NT2/D1 (cell line): ENCODE results near the gene MMP7.

Source experiments
- DNase-seq: peaks from one replicate; pipeline ENCODE4 v3.0.0-alpha.2; 2011; ENCODE audit warnings: low read depth, low spot score
- H3K27me3 ChIP-seq: 2 replicates; pipeline ENCODE4 v1.6.0; 2011; ENCODE audit warnings: mild to moderate bottlenecking; ENCODE audit not compliant: insufficient read length, insufficient read depth
- H3K36me3 ChIP-seq: 2 replicates; pipeline ENCODE4 v1.6.1; 2011; ENCODE audit warnings: mild to moderate bottlenecking, low read length, mixed read lengths; ENCODE audit not compliant: insufficient read depth, insufficient read length
- H3K4me1 ChIP-seq: 2 replicates; pipeline ENCODE4 v1.5.1; 2011; ENCODE audit not compliant: insufficient read depth, insufficient read length
- H3K4me3 ChIP-seq: 2 replicates; pipeline ENCODE4 v1.5.1; 2011; ENCODE audit warnings: low read depth; ENCODE audit not compliant: insufficient read length
- H3K9ac ChIP-seq: 2 replicates; pipeline ENCODE4 v1.6.0; 2011; ENCODE audit warnings: low read depth; ENCODE audit not compliant: insufficient read length
- H3K9me3 ChIP-seq: 2 replicates; pipeline ENCODE4 v1.5.1; 2011; ENCODE audit warnings: mild to moderate bottlenecking, low read length; ENCODE audit not compliant: insufficient read depth
- SUZ12 ChIP-seq: IDR thresholded peaks from 2 replicates; pipeline ENCODE4 v1.6.1; 2011; ENCODE audit not compliant: insufficient read length, insufficient read depth; ENCODE audit errors: extremely low read depth
- YY1 ChIP-seq: IDR thresholded peaks from 2 replicates; pipeline ENCODE4 v1.6.1; 2011; ENCODE audit not compliant: insufficient read length, insufficient read depth
- ZNF274 ChIP-seq: IDR thresholded peaks from 2 replicates; pipeline ENCODE4 v1.6.1; 2011; ENCODE audit warnings: mild to moderate bottlenecking, low read depth, low read length

The MMP7 gene

GRCh38 chr11:102566112-102566511 lies 35.6 kb upstream of the MMP7 start:
- no peak for DNase-seq
- TF ChIP-seq YY1 = no peak
- TF ChIP-seq SUZ12 = no peak
- TF ChIP-seq ZNF274 = no peak
- H3K9ac ChIP-seq = no peak overlapping the region

GRCh38 chr11:102564110-102564509 lies 33.6 kb upstream of the MMP7 start:
- no peak for DNase-seq
- H3K27me3 ChIP-seq = no peaks in the 10 kb centered on the region
- TF ChIP-seq SUZ12 (no peak), YY1 (no peak)
- no peaks in the 10 kb centered on the region for H3K36me3 ChIP-seq
- H3K4me1 ChIP-seq = no peaks in the 10 kb centered on the region
- H3K4me3 ChIP-seq = no peak overlapping the region
- peaks cover 24% of the 10 kb centered on the region for H3K9me3 ChIP-seq
- no peak overlapping the region for H3K9ac ChIP-seq

More at GRCh38 chr11:102566112-102566511, 35.6 kb upstream of the MMP7 start:
- peaks cover 24% of the 10 kb centered on the region for H3K9me3 ChIP-seq
- H3K4me1 ChIP-seq = no peaks in the 10 kb centered on the region
- no peaks in the 10 kb centered on the region for H3K36me3 ChIP-seq
- no peak overlapping the region for H3K4me3 ChIP-seq
- no peaks in the 10 kb centered on the region for H3K27me3 ChIP-seq

GRCh38 chr11:102561636-102562035 lies 31.1 kb upstream of the MMP7 start:
- Histone ChIP-seq H3K9me3 (peaks cover 7% of the 10 kb centered on the region), H3K36me3 (no peaks in the 10 kb centered on the region), H3K4me1 (no peaks in the 10 kb centered on the region), H3K9ac (no peak overlapping the region), H3K4me3 (no peak overlapping the region), H3K27me3 (no peaks in the 10 kb centered on the region)
- DNase-seq = no peak
- TF ChIP-seq YY1 (no peak), ZNF274 (no peak), SUZ12 (no peak)

GRCh38 chr11:102560555-102561011 lies 30.0 kb upstream of the MMP7 start:
- TF ChIP-seq YY1 = no peak
- no peak for TF ChIP-seq SUZ12
- TF ChIP-seq ZNF274 = no peak

GRCh38 chr11:102559839-102560238 lies 29.3 kb upstream of the MMP7 start:
- no peaks in the 10 kb centered on the region for H3K36me3 ChIP-seq
- TF ChIP-seq YY1 = no peak
- no peak for TF ChIP-seq ZNF274
- no peak for TF ChIP-seq SUZ12
- H3K27me3 ChIP-seq = no peaks in the 10 kb centered on the region
- H3K9me3 ChIP-seq = no peaks in the 10 kb centered on the region
- DNase-seq = no peak
- no peaks in the 10 kb centered on the region for H3K4me1 ChIP-seq
- H3K9ac ChIP-seq = no peak overlapping the region
- H3K4me3 ChIP-seq = no peak overlapping the region

More at GRCh38 chr11:102560555-102561011, 30.0 kb upstream of the MMP7 start:
- no peak overlapping the region for H3K4me3 ChIP-seq
- DNase-seq = no peak
- no peaks in the 10 kb centered on the region for H3K4me1 ChIP-seq
- H3K9me3 ChIP-seq = no peaks in the 10 kb centered on the region
- H3K27me3 ChIP-seq = no peaks in the 10 kb centered on the region
- no peak overlapping the region for H3K9ac ChIP-seq
- H3K36me3 ChIP-seq = no peaks in the 10 kb centered on the region

GRCh38 chr11:102555091-102555490 lies 24.5 kb upstream of the MMP7 start:
- no peak overlapping the region for H3K9ac ChIP-seq
- DNase-seq = no peak
- no peaks in the 10 kb centered on the region for H3K27me3 ChIP-seq
- no peak overlapping the region for H3K4me3 ChIP-seq
- no peaks in the 10 kb centered on the region for H3K9me3 ChIP-seq
- H3K36me3 ChIP-seq = no peaks in the 10 kb centered on the region
- TF ChIP-seq SUZ12 (no peak), YY1 (no peak), ZNF274 (no peak)
- no peaks in the 10 kb centered on the region for H3K4me1 ChIP-seq

GRCh38 chr11:102553835-102554282 lies 23.3 kb upstream of the MMP7 start:
- no peak overlapping the region for H3K4me3 ChIP-seq
- no peaks in the 10 kb centered on the region for H3K9me3 ChIP-seq
- no peaks in the 10 kb centered on the region for H3K36me3 ChIP-seq
- no peak overlapping the region for H3K9ac ChIP-seq
- no peaks in the 10 kb centered on the region for H3K27me3 ChIP-seq
- no peak for TF ChIP-seq ZNF274
- no peak for TF ChIP-seq SUZ12
- no peak for TF ChIP-seq YY1
- H3K4me1 ChIP-seq = no peaks in the 10 kb centered on the region
- DNase-seq = no peak
